ENCODE data around the gene COX6B1.
"Not testable (repeated sequence)": the region's sequence is repeated elsewhere in the genome, so short reads cannot be mapped to it uniquely, and the experiment has no call there.

Gene COX6B1

GRCh38 chr19:35669566-35669965 lies 21.4 kb downstream of the COX6B1 start:
- no peak for DNase-seq

GRCh38 chr19:35669974-35670373 lies 21.9 kb downstream of the COX6B1 start:
- DNase-seq, result no peak

- no peak for DNase-seq
Observed at GRCh38 chr19:35670686-35671085, 22.6 kb downstream of the COX6B1 start.

- DNase-seq, result no peak
Observed at GRCh38 chr19:35671818-35672217, 23.7 kb downstream of the COX6B1 start.

- no peak for DNase-seq
Observed at GRCh38 chr19:35673121-35673804, 25.1 kb downstream of the COX6B1 start.

- DNase-seq, result no peak
Observed at GRCh38 chr19:35675589-35676140, 27.5 kb downstream of the COX6B1 start.

GRCh38 chr19:35689836-35690235 lies 41.7 kb downstream of the COX6B1 start:
- DNase-seq, result no peak

GRCh38 chr19:35691106-35691505 lies 43.0 kb downstream of the COX6B1 start:
- DNase-seq, result not testable (repeated sequence)

GRCh38 chr19:35692010-35692409 lies 43.9 kb downstream of the COX6B1 start:
- DNase-seq, result no peak

GRCh38 chr19:35693422-35693821 lies 45.3 kb downstream of the COX6B1 start:
- no peak for DNase-seq

- DNase-seq, result peak; percentile 91
Observed at GRCh38 chr19:35693835-35694599, 45.9 kb downstream of the COX6B1 start.

- DNase-seq, result no peak
Observed at GRCh38 chr19:35695895-35696422, 47.8 kb downstream of the COX6B1 start.

- DNase-seq, result no peak
Observed at GRCh38 chr19:35696835-35697234, 48.7 kb downstream of the COX6B1 start.

GRCh38 chr19:35702223-35703012 lies 54.3 kb downstream of the COX6B1 start:
- DNase-seq, result peak; percentile 99

- no peak for DNase-seq
Observed at GRCh38 chr19:35703343-35703742, 55.2 kb downstream of the COX6B1 start.

- no peak for DNase-seq
Observed at GRCh38 chr19:35704218-35704617, 56.1 kb downstream of the COX6B1 start, which contains the start of gene ZBTB32. Gene ZBTB32 (plus strand): TSS chr19:35704558. CDS start chr19:35714627, 10,069 bp downstream.
